Measurements from ENCODE around the gene FDXR.
A peak's percentile ranks its signal among the peaks of the same experiment; 100 is the strongest.

FDXR gene

DNA sequence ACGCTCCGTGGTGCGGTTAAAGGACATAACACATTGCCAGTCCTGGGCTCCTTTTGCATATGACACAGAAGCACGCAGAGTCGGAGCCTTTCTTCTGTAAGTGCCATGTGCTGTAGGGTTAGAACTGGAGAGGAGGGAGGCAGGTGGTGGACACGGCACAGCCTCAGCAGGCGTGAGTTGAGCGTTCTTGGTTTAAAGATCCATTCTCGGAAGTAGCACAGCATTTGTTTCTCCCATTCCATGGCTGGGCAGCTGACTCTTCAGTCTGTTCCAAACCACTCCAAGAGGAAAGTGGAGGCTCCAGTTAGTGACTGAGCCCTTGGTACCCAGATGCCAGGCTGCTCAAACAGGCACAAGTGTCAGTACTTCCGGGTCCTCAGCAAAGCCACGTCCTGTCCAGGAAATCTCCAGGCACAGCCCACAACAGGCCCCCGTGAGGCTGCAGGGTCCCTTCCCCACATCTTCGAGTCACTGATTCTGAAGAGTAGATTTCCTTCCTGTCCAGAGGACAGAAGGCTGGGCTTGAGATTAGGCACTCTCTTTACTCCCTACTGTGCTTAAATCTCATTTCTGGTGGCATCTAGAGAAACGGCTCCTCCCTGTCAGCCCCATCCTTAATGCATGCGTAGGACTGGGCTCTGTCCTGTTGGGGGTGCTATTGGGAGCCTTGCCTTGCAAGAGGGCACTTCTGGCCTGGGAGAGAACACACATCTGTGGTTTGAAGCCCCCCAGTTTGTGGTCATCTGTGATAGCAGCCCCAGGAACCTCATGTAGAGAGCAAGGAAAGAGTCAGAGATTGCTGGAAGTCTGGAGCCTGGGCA, 57.0 kb downstream of the FDXR start:
- H3K27me3 ChIP-seq (ENCODE audit: insufficient read depth, low read length, poor library complexity) = no peaks in the 10 kb centered on the region
- H4K8ac ChIP-seq (ENCODE audit: low read depth, low read length) = no peak overlapping the region
- H2AK5ac ChIP-seq (ENCODE audit: low read length) = no peak overlapping the region
- H3K79me1 ChIP-seq (ENCODE audit: low read length) = no peaks in the 10 kb centered on the region
- H3K18ac ChIP-seq (ENCODE audit: low read length) = no peak overlapping the region
- H3K4me1 ChIP-seq (ENCODE audit: control insufficient read depth, low read depth, low read length) = peaks cover 2% of the 10 kb centered on the region
- H3K36me3 ChIP-seq (ENCODE audit: control insufficient read depth, insufficient read depth, low read length) = no peaks in the 10 kb centered on the region
- no peaks in the 10 kb centered on the region for H3K79me2 ChIP-seq (ENCODE audit: control insufficient read depth, insufficient read depth, low read length)
- no peak overlapping the region for H3K56ac ChIP-seq (ENCODE audit: low read length)
- H3K4me2 ChIP-seq (ENCODE audit: low read length) = no peak overlapping the region
- H3K27ac ChIP-seq (ENCODE audit: low read depth, low read length) = no peak overlapping the region
- H2BK15ac ChIP-seq (replicated peaks; ENCODE audit: low read depth) = no peak overlapping the region
- WGBS (ENCODE audit: extremely low coverage, insufficient coverage, low lambda C conversion rate) = no CpG with 5 or more reads among the region's 15 CpGs
- H3K4ac ChIP-seq (ENCODE audit: low read depth, low read length) = no peak overlapping the region
- no peak overlapping the region for H2BK120ac ChIP-seq (ENCODE audit: low read depth, low read length)
- no peak overlapping the region for H3K23ac ChIP-seq (ENCODE audit: low read length)
- H4K5ac ChIP-seq (ENCODE audit: low read length) = no peak overlapping the region
- DNase-seq = peak; percentile 78
- no peak overlapping the region for H2BK5ac ChIP-seq (ENCODE audit: low read length)
- no peak overlapping the region for H3K9ac ChIP-seq (ENCODE audit: low read length)
- no peak overlapping the region for H3K4me3 ChIP-seq (ENCODE audit: low read length)

- H3K4me1 ChIP-seq (ENCODE audit: control insufficient read depth, low read depth, low read length) = peaks cover 2% of the 10 kb centered on the region
- H4K8ac ChIP-seq (ENCODE audit: low read depth, low read length) = no peak overlapping the region
- H3K27ac ChIP-seq (ENCODE audit: low read depth, low read length) = no peak overlapping the region
- H3K36me3 ChIP-seq (ENCODE audit: control insufficient read depth, insufficient read depth, low read length) = no peaks in the 10 kb centered on the region
- no peak overlapping the region for H3K4ac ChIP-seq (ENCODE audit: low read depth, low read length)
- no peak overlapping the region for H4K5ac ChIP-seq (ENCODE audit: low read length)
- no peaks in the 10 kb centered on the region for H3K79me1 ChIP-seq (ENCODE audit: low read length)
- no peak overlapping the region for H3K4me3 ChIP-seq (ENCODE audit: low read length)
- H3K27me3 ChIP-seq (ENCODE audit: insufficient read depth, low read length, poor library complexity) = no peaks in the 10 kb centered on the region
- H3K79me2 ChIP-seq (ENCODE audit: control insufficient read depth, insufficient read depth, low read length) = no peaks in the 10 kb centered on the region
- H2BK5ac ChIP-seq (ENCODE audit: low read length) = no peak overlapping the region
- H3K4me2 ChIP-seq (ENCODE audit: low read length) = no peak overlapping the region
- no CpG with 5 or more reads among the region's 7 CpGs for WGBS (ENCODE audit: extremely low coverage, insufficient coverage, low lambda C conversion rate)
- H3K18ac ChIP-seq (ENCODE audit: low read length) = no peak overlapping the region
- no peak overlapping the region for H2BK15ac ChIP-seq (replicated peaks; ENCODE audit: low read depth)
- H2BK120ac ChIP-seq (ENCODE audit: low read depth, low read length) = no peak overlapping the region
- DNase-seq = no peak
- no peak overlapping the region for H3K23ac ChIP-seq (ENCODE audit: low read length)
- no peak overlapping the region for H3K56ac ChIP-seq (ENCODE audit: low read length)
- no peak overlapping the region for H3K9ac ChIP-seq (ENCODE audit: low read length)
- no peak overlapping the region for H2AK5ac ChIP-seq (ENCODE audit: low read length)
These were observed 57.7 kb downstream of the FDXR start for GRCh38 chr17:74815067-74815466.

DNA sequence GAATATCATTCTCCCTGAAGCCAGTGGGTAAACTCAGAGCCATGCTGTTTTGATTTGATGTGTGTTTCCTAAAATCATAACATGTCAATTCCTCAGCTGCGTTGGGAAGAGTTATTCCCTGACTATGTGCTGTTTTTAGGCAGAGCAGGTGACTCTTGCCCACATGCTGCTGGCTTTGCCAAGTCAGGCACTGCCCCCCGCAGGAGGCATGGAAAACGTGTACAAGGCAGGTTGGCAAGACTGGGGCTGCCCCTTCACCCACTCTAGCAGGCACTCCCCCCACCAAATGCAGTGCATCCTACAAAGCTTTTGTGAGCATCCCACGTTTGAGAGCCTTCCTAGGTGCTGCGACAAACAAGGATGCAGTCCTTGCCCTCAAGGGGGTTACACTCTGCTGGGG, 58.3 kb downstream of the FDXR start:
- H3K4me2 ChIP-seq (ENCODE audit: low read length) = no peak overlapping the region
- H2BK15ac ChIP-seq (replicated peaks; ENCODE audit: low read depth) = no peak overlapping the region
- H4K8ac ChIP-seq (ENCODE audit: low read depth, low read length) = no peak overlapping the region
- no peak overlapping the region for H3K4ac ChIP-seq (ENCODE audit: low read depth, low read length)
- no peak overlapping the region for H4K5ac ChIP-seq (ENCODE audit: low read length)
- no peak overlapping the region for H2AK5ac ChIP-seq (ENCODE audit: low read length)
- no peaks in the 10 kb centered on the region for H3K79me1 ChIP-seq (ENCODE audit: low read length)
- H3K36me3 ChIP-seq (ENCODE audit: control insufficient read depth, insufficient read depth, low read length) = no peaks in the 10 kb centered on the region
- H3K27me3 ChIP-seq (ENCODE audit: insufficient read depth, low read length, poor library complexity) = no peaks in the 10 kb centered on the region
- H2BK120ac ChIP-seq (ENCODE audit: low read depth, low read length) = no peak overlapping the region
- H3K27ac ChIP-seq (ENCODE audit: low read depth, low read length) = no peak overlapping the region
- H3K4me3 ChIP-seq (ENCODE audit: low read length) = no peak overlapping the region
- peaks cover 2% of the 10 kb centered on the region for H3K4me1 ChIP-seq (ENCODE audit: control insufficient read depth, low read depth, low read length)
- no peak overlapping the region for H3K18ac ChIP-seq (ENCODE audit: low read length)
- H3K79me2 ChIP-seq (ENCODE audit: control insufficient read depth, insufficient read depth, low read length) = no peaks in the 10 kb centered on the region
- H3K56ac ChIP-seq (ENCODE audit: low read length) = no peak overlapping the region
- no CpG with 5 or more reads among the region's 5 CpGs for whole genome bisulfite sequencing (ENCODE audit: extremely low coverage, insufficient coverage, low lambda C conversion rate)
- no peak overlapping the region for H3K9ac ChIP-seq (ENCODE audit: low read length)
- DNase-seq = no peak
- H2BK5ac ChIP-seq (ENCODE audit: low read length) = no peak overlapping the region
- H3K23ac ChIP-seq (ENCODE audit: low read length) = no peak overlapping the region

All from mesendoderm (in vitro differentiated cells).